ENCODE data around the gene BOK. TPM values are rescaled to one million over a fixed set of nuclear protein-coding genes. Genes with fewer than 3 reads are reported as not detected.
A peak's percentile ranks its signal among the peaks of the same experiment; 100 is the strongest.

Gene BOK, protein sequence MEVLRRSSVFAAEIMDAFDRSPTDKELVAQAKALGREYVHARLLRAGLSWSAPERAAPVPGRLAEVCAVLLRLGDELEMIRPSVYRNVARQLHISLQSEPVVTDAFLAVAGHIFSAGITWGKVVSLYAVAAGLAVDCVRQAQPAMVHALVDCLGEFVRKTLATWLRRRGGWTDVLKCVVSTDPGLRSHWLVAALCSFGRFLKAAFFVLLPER
- 16.6 TPM for polyA plus RNA-seq (2013, experiment 1 of 2)
- 17.5 TPM for polyA plus RNA-seq (2013, experiment 2 of 2)

DNA sequence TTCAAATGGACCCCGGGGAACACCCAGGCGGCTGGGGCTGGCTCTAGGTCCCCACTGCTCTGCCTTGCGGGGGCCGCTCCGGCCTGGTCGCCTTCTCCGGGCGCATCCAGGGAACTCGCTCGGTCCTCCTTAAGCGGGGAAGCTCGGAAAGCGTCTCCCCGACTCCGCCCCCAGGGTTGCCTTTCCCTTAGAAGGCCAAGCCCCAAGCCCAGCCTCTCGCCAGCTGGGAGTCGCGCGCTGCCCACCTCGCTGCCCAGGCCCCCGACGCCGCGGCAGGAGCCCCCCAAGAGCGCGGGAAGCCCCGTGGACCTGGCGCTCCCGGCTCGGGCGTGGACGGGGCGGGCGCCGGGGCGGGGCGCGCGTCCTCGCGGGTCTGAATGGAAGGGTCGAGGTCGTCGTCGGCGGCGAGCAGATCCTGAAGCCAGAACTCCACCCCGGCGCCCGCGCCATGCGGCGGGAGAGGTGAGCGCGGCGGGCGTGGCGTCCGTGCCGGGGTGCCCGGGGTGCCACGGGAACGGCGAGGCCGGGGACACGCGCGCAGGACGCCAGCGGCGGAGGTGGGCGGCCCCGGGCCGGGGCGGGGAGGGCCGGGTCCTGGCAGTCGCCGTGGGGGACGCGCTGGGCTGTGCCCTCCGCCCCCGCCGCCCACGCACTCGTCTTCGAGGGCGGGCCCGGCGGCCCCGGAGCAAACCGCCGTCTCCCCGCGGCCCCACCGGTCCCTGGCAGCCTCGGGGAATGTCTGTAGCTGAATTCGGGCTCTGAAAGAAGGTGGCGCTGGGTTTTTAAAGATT, at the start of gene BOK:
Gene BOK, plus strand, starts transcription at position 214 of the 791 bp plus-strand sequence. CDS start 739 bp downstream, outside the sequence.
- peak within 1 kb of the TSS; percentile 25 to 76 for H2BK12ac ChIP-seq (ENCODE audit: low read length in 2 of 2)
- peak within 1 kb of the TSS; percentile 57 for H3K9ac ChIP-seq (ENCODE audit: low read length)
- H3K79me1 ChIP-seq (replicated peaks; ENCODE audit: low read length, poor library complexity, severe bottlenecking) = peaks cover 20% of the 10 kb centered on the region
- peak within 1 kb of the TSS; percentile 43 for H4K91ac ChIP-seq (ENCODE audit: low read length)
- H2BK15ac ChIP-seq (ENCODE audit: low read depth, poor library complexity, severe bottlenecking) = peak within 1 kb of the TSS; percentile 68
- peak within 1 kb of the TSS; percentile 90 for H3K4me2 ChIP-seq (ENCODE audit: low read length, poor library complexity, severe bottlenecking)
- peak within 1 kb of the TSS in 1 of 2 experiments; percentile 74 for H3K23ac ChIP-seq (ENCODE audit: low read length in 2 of 2)
- H4K8ac ChIP-seq (ENCODE audit: low read length) = peak within 1 kb of the TSS; percentile 49
- 2% methylated on average over 34 of the region's 98 CpGs for WGBS
- H3K4ac ChIP-seq (ENCODE audit: low read depth in 1 of 2, low read length in 2 of 2) = peak within 1 kb of the TSS in 1 of 2 experiments; percentile 89
- H2BK5ac ChIP-seq (ENCODE audit: low read depth, low read length, poor library complexity, severe bottlenecking) = peak within 1 kb of the TSS; percentile 53
- H3K9me3 ChIP-seq (ENCODE audit: control insufficient read depth, low read length) = peaks cover 14% of the 10 kb centered on the region
- peaks cover 32% of the 10 kb centered on the region for H3K4me1 ChIP-seq (ENCODE audit: control insufficient read depth, insufficient read depth, low read depth, low read length)
- H2AK5ac ChIP-seq (ENCODE audit: low read length, severe bottlenecking) = no peak within 1 kb of the TSS
- peaks cover 0 to 17% of the 10 kb centered on the region in 2 experiments for H3K27me3 ChIP-seq (ENCODE audit: control insufficient read depth in 1 of 2, insufficient read depth in 1 of 2, low read length in 2 of 2)
- DNase-seq = peak; percentile 80
- peak within 1 kb of the TSS; percentile 81 to 92 for H3K18ac ChIP-seq (ENCODE audit: low read depth in 1 of 2, low read length in 2 of 2)
- H2AFZ ChIP-seq (ENCODE audit: low read depth, low read length) = peak within 1 kb of the TSS; percentile 70
- H3K27ac ChIP-seq (ENCODE audit: low read length, poor library complexity, severe bottlenecking) = no peak within 1 kb of the TSS
- peak within 1 kb of the TSS; percentile 78 to 88 for H3K4me3 ChIP-seq (ENCODE audit: insufficient read depth in 1 of 2, low read depth in 1 of 2, low read length in 2 of 2)
- peak within 1 kb of the TSS; percentile 62 for H2BK120ac ChIP-seq (ENCODE audit: low read depth, low read length)
- H3K36me3 ChIP-seq (ENCODE audit: control insufficient read depth in 1 of 2, insufficient read depth in 2 of 2, low read depth in 1 of 2, low read length in 2 of 2) = peaks cover 0 to 17% of the 10 kb centered on the region in 2 experiments
- H3K14ac ChIP-seq (ENCODE audit: low read length in 2 of 2) = peak within 1 kb of the TSS in 1 of 2 experiments; percentile 94

DNA sequence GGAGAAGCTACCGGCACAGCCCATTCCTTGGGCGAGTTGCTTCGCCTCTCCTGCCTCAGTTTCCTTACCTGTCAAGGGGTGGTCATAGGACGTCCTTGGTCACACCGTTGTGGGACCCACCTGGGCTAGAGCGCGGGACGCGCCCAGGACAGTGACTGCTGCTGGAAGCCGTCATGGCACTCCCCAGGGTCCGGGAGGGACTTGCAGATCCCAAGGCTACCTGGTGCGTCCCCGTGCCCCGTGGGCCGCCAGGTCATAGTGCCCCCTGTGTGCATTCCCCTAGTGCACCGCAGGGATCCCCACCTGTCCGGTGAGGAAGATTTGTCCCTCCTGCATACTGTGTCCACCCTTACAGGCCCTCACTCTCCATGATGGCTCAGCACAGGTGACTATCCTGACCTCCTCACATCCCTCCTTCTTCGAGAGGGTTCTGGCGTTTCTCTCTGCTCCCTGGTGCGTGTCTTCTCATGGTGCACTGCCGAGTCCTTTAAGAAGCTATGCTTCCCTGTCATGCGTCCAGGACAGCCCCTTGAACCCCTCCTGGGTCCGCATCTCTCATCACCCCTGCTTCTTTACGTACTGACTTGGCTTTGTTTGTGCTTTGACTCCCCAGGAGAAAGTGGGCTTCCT, 49.3 kb upstream of the BOK start:
- Histone ChIP-seq H2BK5ac (ENCODE audit: low read depth, low read length, poor library complexity, severe bottlenecking) (no peak overlapping the region), H2AFZ (ENCODE audit: low read depth, low read length) (peak overlapping the region; percentile 86), H3K27me3 (ENCODE audit: control insufficient read depth in 1 of 2, insufficient read depth in 1 of 2, low read length in 2 of 2) (no peaks in the 10 kb centered on the region), H3K27ac (ENCODE audit: low read length, poor library complexity, severe bottlenecking) (no peak overlapping the region), H3K79me1 (replicated peaks; ENCODE audit: low read length, poor library complexity, severe bottlenecking) (peaks cover 11% of the 10 kb centered on the region), H3K4me1 (ENCODE audit: control insufficient read depth, insufficient read depth, low read depth, low read length) (peaks cover 31% of the 10 kb centered on the region), H3K14ac (ENCODE audit: low read length in 2 of 2) (peak overlapping the region in 1 of 2 experiments; percentile 96), H3K23ac (ENCODE audit: low read length in 2 of 2) (peak overlapping the region in 1 of 2 experiments; percentile 94), H2BK15ac (ENCODE audit: low read depth, poor library complexity, severe bottlenecking) (peak overlapping the region; percentile 85), H3K4me3 (ENCODE audit: insufficient read depth in 1 of 2, low read depth in 1 of 2, low read length in 2 of 2) (peak overlapping the region; percentile 64 to 85), H4K91ac (ENCODE audit: low read length) (peak overlapping the region; percentile 97), H2BK120ac (ENCODE audit: low read depth, low read length) (peak overlapping the region; percentile 65), H3K4ac (ENCODE audit: low read depth in 1 of 2, low read length in 2 of 2) (peak overlapping the region; percentile 80 to 96), H2BK12ac (ENCODE audit: low read length in 2 of 2) (peak overlapping the region in 1 of 2 experiments; percentile 54), H4K8ac (ENCODE audit: low read length) (peak overlapping the region; percentile 100), H3K4me2 (ENCODE audit: low read length, poor library complexity, severe bottlenecking) (peak overlapping the region; percentile 88), H3K9ac (ENCODE audit: low read length) (peak overlapping the region; percentile 91), H3K36me3 (ENCODE audit: control insufficient read depth in 1 of 2, insufficient read depth in 2 of 2, low read depth in 1 of 2, low read length in 2 of 2) (peaks cover 9 to 20% of the 10 kb centered on the region in 2 experiments), H3K18ac (ENCODE audit: low read depth in 1 of 2, low read length in 2 of 2) (peak overlapping the region; percentile 98 to 99), H3K9me3 (ENCODE audit: control insufficient read depth, low read length) (no peaks in the 10 kb centered on the region), H2AK5ac (ENCODE audit: low read length, severe bottlenecking) (peak overlapping the region; percentile 12)
- 46% methylated on average over 24 of the region's 24 CpGs for WGBS
- DNase-seq = no peak

DNA sequence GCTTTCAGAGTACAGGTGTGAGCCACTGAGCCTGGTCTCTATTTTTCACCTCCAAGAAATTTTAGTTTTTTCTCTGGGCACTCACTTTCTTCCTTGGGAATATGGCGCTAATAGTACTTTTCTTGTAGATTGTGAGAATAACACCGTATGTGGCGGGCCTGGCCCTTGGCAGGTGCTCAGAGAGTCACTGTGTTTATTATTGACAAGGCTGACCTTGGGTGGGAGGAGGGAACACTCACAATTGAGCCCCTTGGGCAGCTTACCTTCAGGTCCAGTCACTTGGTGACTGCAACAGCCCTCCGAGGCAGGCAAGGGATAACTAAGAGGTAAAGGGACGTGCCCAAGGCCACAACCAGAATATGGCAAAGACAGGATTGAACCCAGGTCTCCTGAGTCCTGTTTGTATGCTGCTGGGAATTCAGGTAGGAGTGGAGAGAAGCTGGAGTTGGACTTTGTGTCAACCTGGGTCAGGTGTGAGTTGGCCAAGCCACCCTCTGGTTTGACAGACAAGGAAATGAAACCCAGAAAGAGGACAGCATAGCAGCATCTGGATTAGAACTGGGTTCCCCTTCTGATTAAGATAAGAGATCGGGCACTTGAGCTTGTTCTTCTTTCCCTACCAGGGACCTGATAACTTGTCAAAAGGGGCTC, 47.3 kb upstream of the BOK start:
- H3K18ac ChIP-seq (ENCODE audit: low read depth in 1 of 2, low read length in 2 of 2) = no peak overlapping the region
- H3K27ac ChIP-seq (ENCODE audit: low read length, poor library complexity, severe bottlenecking) = no peak overlapping the region
- no peak overlapping the region for H2AK5ac ChIP-seq (ENCODE audit: low read length, severe bottlenecking)
- H3K27me3 ChIP-seq (ENCODE audit: control insufficient read depth in 1 of 2, insufficient read depth in 1 of 2, low read length in 2 of 2) = no peaks in the 10 kb centered on the region
- H3K14ac ChIP-seq (ENCODE audit: low read length in 2 of 2) = no peak overlapping the region
- H3K23ac ChIP-seq (ENCODE audit: low read length in 2 of 2) = no peak overlapping the region
- no peak overlapping the region for H2BK12ac ChIP-seq (ENCODE audit: low read length in 2 of 2)
- H3K4me1 ChIP-seq (ENCODE audit: control insufficient read depth, insufficient read depth, low read depth, low read length) = peaks cover 21% of the 10 kb centered on the region
- H4K91ac ChIP-seq (ENCODE audit: low read length) = no peak overlapping the region
- peaks cover 5% of the 10 kb centered on the region for H3K79me1 ChIP-seq (replicated peaks; ENCODE audit: low read length, poor library complexity, severe bottlenecking)
- H3K36me3 ChIP-seq (ENCODE audit: control insufficient read depth in 1 of 2, insufficient read depth in 2 of 2, low read depth in 1 of 2, low read length in 2 of 2) = peaks cover 6 to 9% of the 10 kb centered on the region in 2 experiments
- WGBS = 95% methylated on average over 6 of the region's 6 CpGs
- no peak overlapping the region for H4K8ac ChIP-seq (ENCODE audit: low read length)
- H3K9ac ChIP-seq (ENCODE audit: low read length) = no peak overlapping the region
- no peak overlapping the region for H2BK15ac ChIP-seq (ENCODE audit: low read depth, poor library complexity, severe bottlenecking)
- no peak overlapping the region for H3K4ac ChIP-seq (ENCODE audit: low read depth in 1 of 2, low read length in 2 of 2)
- no peak for DNase-seq
- H3K4me3 ChIP-seq (ENCODE audit: insufficient read depth in 1 of 2, low read depth in 1 of 2, low read length in 2 of 2) = no peak overlapping the region
- H2BK5ac ChIP-seq (ENCODE audit: low read depth, low read length, poor library complexity, severe bottlenecking) = no peak overlapping the region
- no peaks in the 10 kb centered on the region for H3K9me3 ChIP-seq (ENCODE audit: control insufficient read depth, low read length)
- H3K4me2 ChIP-seq (ENCODE audit: low read length, poor library complexity, severe bottlenecking) = no peak overlapping the region
- H2AFZ ChIP-seq (ENCODE audit: low read depth, low read length) = no peak overlapping the region
- no peak overlapping the region for H2BK120ac ChIP-seq (ENCODE audit: low read depth, low read length)

All from mesenchymal stem cell (in vitro differentiated cells and primary cell).